PC-3 (cell line): ENCODE results near the gene EMILIN3.

Source experiments
- EZH2 ChIP-seq: fragments of 300-600 bp; sonication (generic); IDR thresholded peaks from one replicate; pipeline ENCODE4 v1.6.1; 2017; ENCODE audit warnings: antibody characterized with exemption, mild to moderate bottlenecking, low read length; ENCODE audit not compliant: unreplicated experiment
- EZH2phosphoT487 ChIP-seq: fragments of 300-600 bp; sonication (generic); IDR thresholded peaks from 2 replicates; pipeline ENCODE4 v1.6.1; 2018; ENCODE audit warnings: mild to moderate bottlenecking, antibody characterized with exemption, low read length, borderline replicate concordance

DNA sequence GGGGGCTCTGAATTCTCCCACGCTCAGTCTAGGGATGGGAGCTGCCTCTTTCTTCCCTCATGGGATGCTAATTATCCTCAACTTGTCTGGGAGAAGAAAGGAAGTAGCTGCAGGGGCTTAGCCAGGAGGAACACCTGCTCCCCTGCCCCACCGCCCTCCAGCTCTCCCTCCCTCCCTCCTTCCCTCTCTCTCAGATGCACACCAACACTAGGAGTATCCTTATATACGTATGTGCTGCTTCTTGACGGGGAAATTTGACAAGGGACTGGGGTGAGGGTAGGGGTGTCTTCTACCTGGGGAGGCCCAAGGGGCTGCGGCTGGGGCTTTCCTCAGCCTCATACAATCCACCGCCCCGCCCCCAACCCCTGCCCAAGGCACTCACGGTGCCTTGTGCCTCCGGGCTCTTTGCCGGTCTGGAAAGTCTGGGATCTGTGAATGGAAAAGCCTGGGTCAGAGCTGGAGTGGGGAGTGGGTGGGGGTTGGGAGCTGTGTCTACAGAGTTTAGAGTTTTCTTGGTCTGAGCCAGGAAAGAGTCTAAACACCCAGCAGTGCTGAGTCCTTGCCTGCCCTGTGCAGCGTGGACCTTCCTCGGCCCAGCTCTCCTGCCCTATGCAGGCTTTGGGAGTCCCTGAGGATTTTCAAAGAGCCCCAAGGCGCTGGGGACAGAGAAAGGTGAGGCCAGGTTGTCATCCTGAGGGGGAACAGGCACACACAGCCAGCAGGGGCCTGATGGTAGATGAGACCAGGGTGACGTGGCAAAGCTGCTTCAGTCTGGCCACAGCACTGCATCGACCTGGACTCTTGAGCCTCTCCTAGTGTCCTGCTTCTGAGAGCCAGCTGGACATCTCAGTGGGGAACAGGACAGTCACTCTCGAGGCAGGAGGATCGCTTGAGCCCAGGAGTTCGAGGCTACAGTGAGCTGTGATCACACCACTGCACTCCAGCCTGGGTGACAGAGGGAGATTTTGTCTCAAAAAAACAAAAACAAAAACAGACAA, 29.3 kb upstream of the EMILIN3 start:
- TF ChIP-seq EZH2 (no peak), EZH2phosphoT487 (no peak)
